ENCODE results near the gene MYH7. TPM values are rescaled to one million over a fixed set of nuclear protein-coding genes. Genes with fewer than 3 reads are reported as not detected.

MYH7 gene
- total and polyA plus RNA-seq, 9 donors = 0.92 to 1.1 (median 0.95) TPM; not detected in 5

DNA sequence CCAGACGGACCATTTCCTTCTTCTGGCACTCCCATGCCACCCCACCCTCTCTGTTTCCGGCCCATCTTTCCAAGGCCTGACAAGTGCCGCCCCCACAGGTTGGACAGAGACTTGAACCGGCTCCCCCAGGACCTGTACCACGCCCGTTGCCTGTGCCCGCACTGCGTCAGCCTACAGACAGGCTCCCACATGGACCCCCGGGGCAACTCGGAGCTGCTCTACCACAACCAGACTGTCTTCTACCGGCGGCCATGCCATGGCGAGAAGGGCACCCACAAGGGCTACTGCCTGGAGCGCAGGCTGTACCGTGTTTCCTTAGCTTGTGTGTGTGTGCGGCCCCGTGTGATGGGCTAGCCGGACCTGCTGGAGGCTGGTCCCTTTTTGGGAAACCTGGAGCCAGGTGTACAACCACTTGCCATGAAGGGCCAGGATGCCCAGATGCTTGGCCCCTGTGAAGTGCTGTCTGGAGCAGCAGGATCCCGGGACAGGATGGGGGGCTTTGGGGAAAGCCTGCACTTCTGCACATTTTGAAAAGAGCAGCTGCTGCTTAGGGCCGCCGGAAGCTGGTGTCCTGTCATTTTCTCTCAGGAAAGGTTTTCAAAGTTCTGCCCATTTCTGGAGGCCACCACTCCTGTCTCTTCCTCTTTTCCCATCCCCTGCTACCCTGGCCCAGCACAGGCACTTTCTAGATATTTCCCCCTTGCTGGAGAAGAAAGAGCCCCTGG, 59.8 kb downstream of the MYH7 start:
- no peaks in the 10 kb centered on the region for H3K27me3 ChIP-seq
- no peaks in the 10 kb centered on the region for H3K9me3 ChIP-seq
- no peaks in the 10 kb centered on the region for H3K36me3 ChIP-seq
- no peak for DNase-seq
- H3K4me1 ChIP-seq (ENCODE audit: insufficient read depth) = no peaks in the 10 kb centered on the region
- intact Hi-C loops (cut with DNase I) = loop anchor here (5.0 to 10.0 kb wide), 3 partner anchors 48 to 111 kb away; no protein-coding TSS in a partner anchor
- no peak overlapping the region for H3K4me3 ChIP-seq
- no peak overlapping the region for H3K27ac ChIP-seq
- TF ChIP-seq POLR2A (IDR thresholded peaks at IDR 0.05) (no peak), EP300 (IDR thresholded peaks at IDR 0.05) (no peak)
- TF ChIP-seq, protein P1, sequence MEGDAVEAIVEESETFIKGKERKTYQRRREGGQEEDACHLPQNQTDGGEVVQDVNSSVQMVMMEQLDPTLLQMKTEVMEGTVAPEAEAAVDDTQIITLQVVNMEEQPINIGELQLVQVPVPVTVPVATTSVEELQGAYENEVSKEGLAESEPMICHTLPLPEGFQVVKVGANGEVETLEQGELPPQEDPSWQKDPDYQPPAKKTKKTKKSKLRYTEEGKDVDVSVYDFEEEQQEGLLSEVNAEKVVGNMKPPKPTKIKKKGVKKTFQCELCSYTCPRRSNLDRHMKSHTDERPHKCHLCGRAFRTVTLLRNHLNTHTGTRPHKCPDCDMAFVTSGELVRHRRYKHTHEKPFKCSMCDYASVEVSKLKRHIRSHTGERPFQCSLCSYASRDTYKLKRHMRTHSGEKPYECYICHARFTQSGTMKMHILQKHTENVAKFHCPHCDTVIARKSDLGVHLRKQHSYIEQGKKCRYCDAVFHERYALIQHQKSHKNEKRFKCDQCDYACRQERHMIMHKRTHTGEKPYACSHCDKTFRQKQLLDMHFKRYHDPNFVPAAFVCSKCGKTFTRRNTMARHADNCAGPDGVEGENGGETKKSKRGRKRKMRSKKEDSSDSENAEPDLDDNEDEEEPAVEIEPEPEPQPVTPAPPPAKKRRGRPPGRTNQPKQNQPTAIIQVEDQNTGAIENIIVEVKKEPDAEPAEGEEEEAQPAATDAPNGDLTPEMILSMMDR (IDR thresholded peaks at IDR 0.05) = no peak
- 83 to 94% (median 90%) methylated on average over 16 to 21 of the region's 21 CpGs for WGBS, 3 donors

DNA sequence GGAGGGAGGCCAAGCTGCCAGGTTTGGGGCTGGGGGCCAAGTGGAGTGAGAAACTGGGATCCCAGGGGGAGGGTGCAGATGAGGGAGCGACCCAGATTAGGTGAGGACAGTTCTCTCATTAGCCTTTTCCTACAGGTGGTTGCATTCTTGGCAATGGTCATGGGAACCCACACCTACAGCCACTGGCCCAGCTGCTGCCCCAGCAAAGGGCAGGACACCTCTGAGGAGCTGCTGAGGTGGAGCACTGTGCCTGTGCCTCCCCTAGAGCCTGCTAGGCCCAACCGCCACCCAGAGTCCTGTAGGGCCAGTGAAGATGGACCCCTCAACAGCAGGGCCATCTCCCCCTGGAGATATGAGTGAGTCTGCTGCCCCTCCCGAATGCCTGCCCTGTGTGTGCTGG, 62.4 kb downstream of the MYH7 start:
- Histone ChIP-seq H3K27ac (no peak overlapping the region), H3K4me1 (ENCODE audit: insufficient read depth) (no peaks in the 10 kb centered on the region), H3K36me3 (no peaks in the 10 kb centered on the region), H3K27me3 (no peaks in the 10 kb centered on the region), H3K4me3 (no peak overlapping the region), H3K9me3 (no peaks in the 10 kb centered on the region)
- no peak for DNase-seq
- 81 to 84% (median 84%) methylated on average over 3 of the region's 3 CpGs for WGBS, 3 donors
- TF ChIP-seq EP300 (IDR thresholded peaks at IDR 0.05) = no peak
- TF ChIP-seq, protein P1 (IDR thresholded peaks at IDR 0.05) = no peak
- TF ChIP-seq POLR2A (IDR thresholded peaks at IDR 0.05) = no peak
- intact Hi-C loops (cut with DNase I) = loop anchor here in 2 of 4 donors (10.0 kb wide), 2 partner anchors 98 to 108 kb away; no protein-coding TSS in a partner anchor

DNA sequence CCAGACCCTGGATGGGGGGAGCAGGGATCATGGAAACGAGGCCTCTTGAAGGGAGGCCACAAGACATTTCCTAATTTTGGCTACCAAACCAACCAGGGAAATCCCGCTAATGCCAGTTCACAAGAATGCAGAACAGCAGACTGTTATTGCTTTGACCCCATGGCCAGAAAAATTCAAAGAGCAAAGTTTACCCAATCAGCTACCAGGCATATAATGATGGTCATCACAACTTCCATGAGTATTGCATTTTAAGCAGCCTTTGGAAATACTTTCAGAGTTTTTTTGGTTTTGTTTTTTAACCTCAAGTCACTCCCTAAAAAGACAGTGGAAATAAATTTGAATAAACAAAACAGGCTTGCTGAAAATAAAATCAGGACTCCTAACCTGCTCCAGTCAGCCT, 63.0 kb downstream of the MYH7 start, which contains the start of gene IL25:
Gene IL25 (plus strand): TSS at position 301 of the 400 bp plus-strand sequence.
- no peak within 1 kb of the TSS for H3K27ac ChIP-seq
- intact Hi-C loops (cut with DNase I) = loop anchor here in 2 of 4 donors (10.0 kb wide), 2 partner anchors 98 to 108 kb away; no protein-coding TSS in a partner anchor
- no peaks in the 10 kb centered on the region for H3K4me1 ChIP-seq (ENCODE audit: insufficient read depth)

DNA sequence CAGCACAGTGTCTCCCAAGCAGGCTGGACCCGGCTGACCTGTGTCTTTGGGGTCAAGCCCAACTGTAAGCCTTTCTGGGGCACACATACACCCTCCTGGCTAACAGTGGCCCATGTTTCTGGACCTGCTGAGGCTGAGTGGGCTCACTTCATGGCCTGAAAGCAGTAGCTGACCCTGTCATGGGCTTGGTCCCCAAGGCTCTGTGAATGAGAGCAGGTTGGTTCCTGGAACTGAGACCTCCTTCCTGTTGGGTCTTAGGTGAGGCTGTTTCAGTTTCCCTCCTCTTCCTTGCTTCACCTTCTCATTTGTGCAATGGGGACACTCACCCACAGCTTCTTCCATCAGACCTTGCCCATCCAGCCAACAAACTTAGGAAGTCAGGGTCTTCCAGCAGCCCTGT, 63.6 kb downstream of the MYH7 start:
- no peak overlapping the region for H3K27ac ChIP-seq
- intact Hi-C loops (cut with DNase I) = loop anchor here in 2 of 4 donors (10.0 kb wide), 2 partner anchors 97 to 107 kb away; no protein-coding TSS in a partner anchor
- H3K27me3 ChIP-seq = no peaks in the 10 kb centered on the region
- TF ChIP-seq EP300 (IDR thresholded peaks at IDR 0.05) = no peak
- TF ChIP-seq POLR2A (IDR thresholded peaks at IDR 0.05) = no peak
- TF ChIP-seq, protein P1 (IDR thresholded peaks at IDR 0.05) = no peak
- no peaks in the 10 kb centered on the region for H3K36me3 ChIP-seq
- 82 to 100% (median 89%) methylated on average over 1 of the region's 1 CpG for WGBS, 3 donors
- H3K9me3 ChIP-seq = no peaks in the 10 kb centered on the region
- DNase-seq = no peak
- no peaks in the 10 kb centered on the region for H3K4me1 ChIP-seq (ENCODE audit: insufficient read depth)
- no peak overlapping the region for H3K4me3 ChIP-seq

More for the DNA sequence above, 63.0 kb downstream of the MYH7 start, which contains the start of gene IL25:
- WGBS, 3 donors = 41 to 59% (median 57%) methylated on average over 2 of the region's 2 CpGs
- no peak within 1 kb of the TSS for H3K4me3 ChIP-seq
- H3K36me3 ChIP-seq = no peaks in the 10 kb centered on the region
- DNase-seq = no peak
- no peak for TF ChIP-seq EP300 (IDR thresholded peaks at IDR 0.05)
- TF ChIP-seq POLR2A (IDR thresholded peaks at IDR 0.05) = no peak
- TF ChIP-seq, protein P1 (IDR thresholded peaks at IDR 0.05) = no peak
- H3K9me3 ChIP-seq = no peaks in the 10 kb centered on the region
- no peaks in the 10 kb centered on the region for H3K27me3 ChIP-seq

All from ovary (tissue), 9 donors.